K562 (cell line): ENCODE data around the gene MINPP1. TPM values are rescaled to one million over a fixed set of nuclear protein-coding genes. Genes with fewer than 3 reads are reported as not detected.
"Not testable (repeated sequence)": the region's sequence is repeated elsewhere in the genome, so short reads cannot be mapped to it uniquely, and the experiment has no call there.

Experiments
- ATAC-seq: fragments of 200-7000 bp; cut with Tn5 transposase; 3 replicates; pipeline ENCODE4 v1.9.1; 2020; ENCODE audit warnings: moderate library complexity
- BruUV-seq: library from RNA; stranded (reverse); fragments of 400-500 nt; replicated peaks from 2 replicates; lab custom pipeline; 2021; lab: Mats Ljungman, UMichigan
- CTCF ChIA-PET: fragments of 300-600 bp; formaldehyde crosslinking; extraction: SDS; loops from one replicate; lab custom pipeline; 2021; ENCODE audit warnings: low intra/inter-chr PET ratio; lab: Yijun Ruan, JAX
- POLR2A ChIA-PET: fragments of 300-600, 350-650 bp; sonication (Branson Sonifier 250); formaldehyde crosslinking; extraction: SDS; loops from one replicate; lab custom pipeline; 2021; ENCODE audit warnings: antibody characterized with exemption, inconsistent platforms; lab: Yijun Ruan, JAX
- DNase-seq, 4 experiments: peaks; one replicate each; pipeline versions ENCODE4 v3.0.0 to v3.0.0-alpha.2; 2011 to 2018; ENCODE audit warnings: low spot score in 3 of 4, mixed read lengths in 3 of 4; ENCODE audit errors: extremely low read depth in 1 of 4
- FAIRE-seq: peaks from 2 replicates; lab custom pipeline; 2011; peaks lifted over from hg19 to GRCh38; lab: Jason Lieb, UNC
- H2AFZ ChIP-seq: 2 replicates; pipeline ENCODE4 v1.6.0; 2011; ENCODE audit warnings: low read depth, low read length, control low read depth, inconsistent platforms
- H3K27ac ChIP-seq: fragments of 200-600 bp; 3 replicates; pipeline ENCODE4 v1.8.0; 2011; ENCODE audit warnings: low read depth, mild to moderate bottlenecking, control low read depth, inconsistent platforms, low read length, moderate library complexity, mixed read lengths; ENCODE audit errors: extremely low read depth
- H3K27me3 ChIP-seq, 2 experiments: fragments of 300-600 bp in 1 of 2; 2 replicates in 1 of 2; 3 replicates in 1 of 2; pipeline versions ENCODE4 v1.6.0 to v1.8.0; 2011; ENCODE audit warnings: inconsistent platforms in 2 of 2, low read length in 2 of 2, mild to moderate bottlenecking in 1 of 2, mixed read lengths in 1 of 2, moderate library complexity in 1 of 2; ENCODE audit not compliant: control insufficient read depth in 2 of 2, insufficient read depth in 2 of 2
- H3K36me3 ChIP-seq: fragments of 300-600 bp; 3 replicates; pipeline ENCODE4 v1.8.0; 2011; ENCODE audit warnings: mild to moderate bottlenecking, low read length, inconsistent platforms; ENCODE audit not compliant: control insufficient read depth, insufficient read depth
- H3K4me1 ChIP-seq, 2 experiments: fragments of 200-600 bp in 1 of 2; replicated peaks in 1 of 2; 2 replicates in 1 of 2; 3 replicates in 1 of 2; pipeline versions ENCODE4 v1.5.1 to v1.8.0; 2011; ENCODE audit warnings: inconsistent platforms in 2 of 2, low read length in 2 of 2, mild to moderate bottlenecking in 1 of 2, mixed read lengths in 1 of 2, moderate library complexity in 1 of 2; ENCODE audit not compliant: control insufficient read depth in 2 of 2, insufficient read depth in 2 of 2
- H3K4me2 ChIP-seq: 2 replicates; pipeline ENCODE4 v1.6.1; 2011; ENCODE audit warnings: low read length, control low read depth, inconsistent platforms, mixed read lengths; ENCODE audit not compliant: insufficient read depth
- H3K4me3 ChIP-seq: fragments of 200-600 bp; sonication (generic), shearing (Covaris generic); 2 replicates; pipeline ENCODE4 v1.5.1; 2016; ENCODE audit warnings: control low read depth, inconsistent platforms
- H3K79me2 ChIP-seq: fragments of 200-600 bp; 3 replicates; pipeline ENCODE4 v1.8.0; 2011; ENCODE audit warnings: low read length, inconsistent platforms; ENCODE audit not compliant: control insufficient read depth, insufficient read depth
- H3K9ac ChIP-seq, 2 experiments: 2 replicates each; pipeline versions ENCODE4 v1.6.0 to v1.6.1; 2011; ENCODE audit warnings: low read depth in 2 of 2, low read length in 2 of 2, control low read depth in 1 of 2, inconsistent platforms in 1 of 2, mild to moderate bottlenecking in 1 of 2, mixed read lengths in 1 of 2; ENCODE audit not compliant: insufficient read depth in 1 of 2
- H3K9me1 ChIP-seq: one replicate; pipeline ENCODE4 v1.6.0; 2011; ENCODE audit warnings: inconsistent platforms, mild to moderate bottlenecking, low read length, moderate library complexity; ENCODE audit not compliant: control insufficient read depth, insufficient read depth
- H3K9me3 ChIP-seq: replicated peaks from 2 replicates; pipeline ENCODE4 v1.5.1; 2011; ENCODE audit warnings: low read depth, low read length, inconsistent platforms; ENCODE audit not compliant: control insufficient read depth, insufficient read depth
- H4K20me1 ChIP-seq: replicated peaks from 2 replicates; pipeline ENCODE4 v1.6.1; 2011; ENCODE audit warnings: low read length, inconsistent platforms, mixed read lengths; ENCODE audit not compliant: control insufficient read depth, insufficient read depth
- C11orf30 ChIP-seq: fragments of 450-650 bp; IDR thresholded peaks from 2 replicates; pipeline ENCODE4 v1.6.1; 2016; ENCODE audit warnings: low read depth, mild to moderate bottlenecking
- MAFF ChIP-seq: IDR thresholded peaks from 2 replicates; pipeline ENCODE4 v1.6.1; 2012; ENCODE audit warnings: low read length, improper control_type of control experiment
- MAFG ChIP-seq: fragments of 450-650 bp; conservative IDR thresholded peaks from 2 replicates; pipeline ENCODE4 v1.6.1; 2016; ENCODE audit warnings: missing genetic modification characterization, missing compliant biosample characterization
- ZNF316 ChIP-seq: fragments of 450-650 bp; IDR thresholded peaks from 2 replicates; pipeline ENCODE4 v1.6.1; 2016
- WGBS: fragments of 100-300 bp; shearing (Covaris generic); methylation state at CpG from one replicate; pipeline ENCODE4 v1.1.6; 2016; ENCODE audit warnings: low coverage, mixed read lengths; ENCODE audit not compliant: insufficient coverage; ENCODE audit errors: missing lambda C conversion rate; 5-methylcytosine and 5-hydroxymethylcytosine counted together
- in situ Hi-C: fragments of 300-500 bp; cut with MboI; formaldehyde crosslinking; loops from 4 replicates; pipeline ENCODE4 v1.15.0; 2018; ENCODE audit warnings: inconsistent platforms, mixed read lengths
- intact Hi-C: fragments of 100-400 bp; cut with micrococcal nuclease; formaldehyde crosslinking; loops from 2 replicates; pipeline ENCODE4 v1.14.2; 2022
- polyA plus RNA-seq, 8 experiments: library from polyadenylated mRNA; depleted of rRNA in 4 of 8; stranded (reverse) in 5 of 8; unstranded in 3 of 8; fragments of >200 nt; fragmentation: Nextera tagmentation in 2 of 8; fragmentation: Illumina TruSeq in 1 of 8; extraction: Ambion mirVana in 2 of 8; extraction: Trizol in 1 of 8; gene quantifications; 2 replicates each; pipeline versions ENCODE4 v1.2.1 to v1.2.3, GENCODE V29; 2011 to 2014; ENCODE audit warnings: inconsistent platforms in 1 of 8, missing spikeins in 1 of 8
- total RNA-seq, 7 experiments: library from RNA; depleted of rRNA in 6 of 7; stranded (reverse); fragments of >200 nt in 6 of 7; fragmentation: Illumina TruSeq in 2 of 7; extraction: Trizol in 2 of 7; gene quantifications; 2 replicates each; pipeline versions ENCODE4 v1.2.1 to v1.2.3, GENCODE V29; 2011 to 2021; ENCODE audit warnings: low replicate concordance in 1 of 7

The MINPP1 gene
- total and polyA plus RNA-seq, 9 of the 15 experiments (the other 6 are each of a cell fraction or from before 2014, with no cell fraction given): 11.5 to 44.5 (median 27.1) TPM

DNA sequence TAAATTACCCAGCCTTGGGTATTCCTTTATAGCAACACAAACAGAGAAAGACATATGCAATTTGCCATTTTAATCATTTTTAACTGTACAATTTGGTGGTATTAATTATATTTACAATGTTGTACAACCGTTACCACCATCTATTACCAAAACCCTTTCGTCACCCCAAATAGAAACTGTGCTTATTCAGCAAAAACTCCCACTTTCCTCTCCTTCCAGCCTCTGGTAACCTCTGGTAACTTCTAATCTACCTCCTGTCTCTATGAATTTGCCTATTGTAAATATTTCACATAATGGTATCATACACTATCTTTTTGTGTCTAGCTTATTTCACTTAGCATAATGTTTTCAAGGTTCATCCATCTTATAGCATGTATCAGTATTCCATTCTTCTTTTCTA is 12.2 kb upstream of the MINPP1 start:
- H3K9ac ChIP-seq, ATAC-seq, H2AFZ ChIP-seq, H3K4me1 ChIP-seq, in situ Hi-C loops, H3K4me3 ChIP-seq, BruUV-seq, H3K27me3 ChIP-seq, H3K9me1 ChIP-seq, H3K36me3 ChIP-seq, DNase-seq, FAIRE-seq, CTCF ChIA-PET, H3K27ac ChIP-seq, H3K9me3 ChIP-seq, POLR2A ChIA-PET, intact Hi-C loops, H3K79me2 ChIP-seq, H4K20me1 ChIP-seq, H3K4me2 ChIP-seq: not testable (repeated sequence)
- WGBS: 100% methylated on average over 2 of the region's 2 CpGs
- TF ChIP-seq ZNF316: peak; percentile 69
- peak; percentile 60 for TF ChIP-seq C11orf30
- 0 out of 2 replicates have a peak, but pooled peaks have one; percentile 25 for TF ChIP-seq MAFG (tag)
- peak; percentile 16; the same call in 1 of the 2 replicates for TF ChIP-seq MAFF

DNA sequence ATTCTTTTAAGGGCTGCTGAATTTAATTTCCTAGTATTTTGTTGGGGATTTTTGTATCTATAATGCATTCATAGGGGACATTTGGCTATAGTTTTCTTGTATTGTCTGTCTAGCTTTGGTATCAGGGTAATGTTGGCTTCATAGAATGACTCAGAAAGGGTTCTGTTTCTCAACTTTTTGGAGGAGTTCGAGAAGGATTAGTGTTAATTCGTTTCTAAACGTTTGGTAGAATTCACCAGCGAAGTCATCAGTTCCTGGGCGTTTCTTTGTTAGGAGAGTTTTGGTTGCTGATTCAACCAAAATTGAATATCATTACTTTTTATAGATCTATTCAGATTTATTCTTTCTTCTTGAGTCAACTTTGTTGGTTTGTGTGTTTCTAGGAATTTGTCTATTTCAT is 9.2 kb upstream of the MINPP1 start:
- not testable (repeated sequence) for BruUV-seq, ATAC-seq
- WGBS: 85% methylated on average over 2 of the region's 5 CpGs

More for the DNA sequence above, 9.2 kb upstream of the MINPP1 start:
- H3K9ac ChIP-seq, H3K9me3 ChIP-seq, CTCF ChIA-PET, H3K36me3 ChIP-seq, H3K27ac ChIP-seq, DNase-seq, H3K4me2 ChIP-seq, H3K79me2 ChIP-seq, H3K9me1 ChIP-seq, in situ Hi-C loops, H2AFZ ChIP-seq, intact Hi-C loops, H3K27me3 ChIP-seq, H4K20me1 ChIP-seq, H3K4me1 ChIP-seq, POLR2A ChIA-PET, FAIRE-seq, H3K4me3 ChIP-seq: not testable (repeated sequence)
